HTERT RPE-1 (cell line): ENCODE data around the gene TRPM2.

Experiments
- in situ Hi-C: fragments of 300-500 bp; cut with MboI; formaldehyde crosslinking; loops from 4 replicates; pipeline ENCODE4 v1.14.3; 2020; ENCODE audit warnings: low sequenced_read_pairs

TRPM2 gene

DNA sequence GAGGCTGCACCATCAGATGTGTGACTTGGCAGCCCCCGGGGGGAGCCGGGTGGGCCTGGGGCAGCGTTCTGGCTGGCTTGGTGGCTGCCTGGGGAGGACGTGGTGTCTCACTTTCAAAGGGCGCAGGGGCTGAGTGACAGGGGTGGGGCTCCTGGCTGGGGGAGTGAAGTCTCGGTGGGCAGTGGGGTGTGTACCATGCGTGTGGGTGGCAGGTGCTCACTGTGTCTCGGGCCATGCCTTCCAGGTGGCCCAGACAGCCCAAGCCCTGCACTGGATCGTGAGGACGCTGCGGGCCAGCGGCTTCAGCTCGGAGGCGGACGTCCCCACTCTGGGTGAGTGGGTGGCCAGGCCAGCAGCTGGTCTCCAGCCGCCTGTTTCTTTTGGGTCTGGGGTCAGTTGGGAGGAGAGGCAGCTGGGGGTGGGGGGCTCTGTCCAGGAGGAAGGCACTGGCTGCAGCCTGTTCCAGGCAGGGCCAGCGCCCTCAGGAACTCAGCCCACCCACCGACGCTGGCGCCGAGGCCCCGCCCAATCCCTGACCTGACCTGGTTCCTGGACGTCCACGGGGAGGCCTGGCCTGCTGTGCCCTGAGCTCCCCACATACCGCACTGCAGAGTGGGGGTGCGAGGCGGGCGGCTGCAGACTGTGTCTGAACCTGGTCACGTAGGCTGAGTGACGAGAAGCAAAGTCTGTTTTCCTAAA lies 71.3 kb downstream of the TRPM2 start:
- in situ Hi-C loops: no loop called here

DNA sequence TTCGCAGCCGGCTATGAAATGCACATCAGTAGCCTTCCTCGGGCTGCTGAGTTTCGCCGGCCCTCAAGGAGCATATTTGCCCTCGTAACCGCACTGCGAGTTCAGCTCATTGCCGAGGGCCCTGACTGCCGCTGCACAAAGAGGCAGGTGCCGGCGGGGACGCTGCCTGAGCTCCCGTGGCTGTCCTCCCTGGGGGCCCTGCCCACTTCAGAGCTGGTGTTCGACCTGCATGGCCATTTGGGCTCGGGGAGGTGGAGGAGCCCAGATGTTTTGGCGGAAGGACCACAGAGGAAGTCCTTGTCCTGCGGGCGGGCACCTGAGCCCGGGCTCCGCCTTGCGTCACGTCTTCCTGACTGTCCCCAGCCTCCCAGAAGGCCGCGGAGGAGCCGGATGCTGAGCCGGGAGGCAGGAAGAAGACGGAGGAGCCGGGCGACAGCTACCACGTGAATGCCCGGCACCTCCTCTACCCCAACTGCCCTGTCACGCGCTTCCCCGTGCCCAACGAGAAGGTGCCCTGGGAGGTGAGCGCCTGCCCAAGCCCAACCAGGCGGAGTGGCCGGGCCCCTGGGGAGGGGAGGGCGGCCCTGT lies 72.0 kb downstream of the TRPM2 start:
- in situ Hi-C loops: no loop called here

DNA sequence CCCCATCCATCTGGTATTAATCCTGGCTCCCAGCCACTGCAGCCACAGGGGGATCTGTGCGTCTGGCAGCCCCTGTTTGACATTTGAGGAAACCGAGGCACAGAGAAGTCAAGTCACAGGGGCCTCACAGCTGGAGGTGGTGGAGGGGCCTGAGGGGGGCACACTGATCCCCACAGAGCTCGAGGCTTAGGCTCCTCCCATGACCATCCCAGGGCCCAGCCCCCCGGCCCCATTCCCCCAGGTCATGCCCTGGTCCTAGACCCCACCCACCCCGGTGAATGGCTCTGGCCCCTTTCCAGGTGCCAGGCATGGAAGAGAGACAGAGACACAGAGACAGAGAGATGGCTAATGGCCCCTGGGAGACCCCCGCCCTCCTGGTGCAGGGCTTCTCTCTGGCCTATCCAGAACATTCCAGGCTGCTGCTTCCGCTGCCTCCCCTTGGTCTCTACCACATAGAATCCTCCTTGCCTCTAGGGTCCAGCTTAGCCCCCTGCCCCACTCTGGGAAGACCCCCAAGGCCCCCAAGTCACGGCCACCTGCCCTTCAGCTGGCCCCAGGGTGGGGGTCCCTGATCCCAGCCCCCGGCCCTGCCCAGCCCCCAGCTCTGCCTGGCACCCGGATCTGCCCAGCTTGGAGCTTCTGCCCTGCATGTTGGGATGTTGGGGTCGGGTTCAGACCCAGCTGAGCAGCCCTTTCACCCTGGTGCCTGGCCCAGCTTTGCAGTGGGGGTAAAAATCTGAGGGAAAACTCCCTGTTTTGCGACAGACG lies 72.7 kb downstream of the TRPM2 start:
- in situ Hi-C loops: no loop called here

DNA sequence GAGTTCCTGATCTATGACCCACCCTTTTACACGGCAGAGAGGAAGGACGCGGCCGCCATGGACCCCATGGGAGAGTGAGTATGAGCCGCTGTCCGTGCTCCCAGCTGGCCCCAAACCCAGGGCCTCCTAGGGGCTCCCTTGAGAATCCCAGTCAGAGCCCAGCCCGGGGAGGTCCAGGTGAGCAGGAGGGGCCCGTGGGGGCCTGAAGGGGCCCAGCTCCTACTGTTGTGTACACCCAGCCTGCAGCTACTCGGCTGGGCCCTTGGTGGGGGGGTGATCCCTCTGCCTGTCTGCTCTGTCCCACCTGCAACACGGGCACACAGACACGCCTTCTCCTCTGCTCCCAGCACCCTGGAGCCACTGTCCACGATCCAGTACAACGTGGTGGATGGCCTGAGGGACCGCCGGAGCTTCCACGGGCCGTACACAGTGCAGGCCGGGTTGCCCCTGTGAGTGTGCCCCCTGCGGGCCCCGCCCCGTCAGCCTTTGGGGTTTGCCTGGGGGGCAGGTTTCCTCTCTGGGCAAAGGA lies 73.3 kb downstream of the TRPM2 start:
- in situ Hi-C loops: no loop called here

DNA sequence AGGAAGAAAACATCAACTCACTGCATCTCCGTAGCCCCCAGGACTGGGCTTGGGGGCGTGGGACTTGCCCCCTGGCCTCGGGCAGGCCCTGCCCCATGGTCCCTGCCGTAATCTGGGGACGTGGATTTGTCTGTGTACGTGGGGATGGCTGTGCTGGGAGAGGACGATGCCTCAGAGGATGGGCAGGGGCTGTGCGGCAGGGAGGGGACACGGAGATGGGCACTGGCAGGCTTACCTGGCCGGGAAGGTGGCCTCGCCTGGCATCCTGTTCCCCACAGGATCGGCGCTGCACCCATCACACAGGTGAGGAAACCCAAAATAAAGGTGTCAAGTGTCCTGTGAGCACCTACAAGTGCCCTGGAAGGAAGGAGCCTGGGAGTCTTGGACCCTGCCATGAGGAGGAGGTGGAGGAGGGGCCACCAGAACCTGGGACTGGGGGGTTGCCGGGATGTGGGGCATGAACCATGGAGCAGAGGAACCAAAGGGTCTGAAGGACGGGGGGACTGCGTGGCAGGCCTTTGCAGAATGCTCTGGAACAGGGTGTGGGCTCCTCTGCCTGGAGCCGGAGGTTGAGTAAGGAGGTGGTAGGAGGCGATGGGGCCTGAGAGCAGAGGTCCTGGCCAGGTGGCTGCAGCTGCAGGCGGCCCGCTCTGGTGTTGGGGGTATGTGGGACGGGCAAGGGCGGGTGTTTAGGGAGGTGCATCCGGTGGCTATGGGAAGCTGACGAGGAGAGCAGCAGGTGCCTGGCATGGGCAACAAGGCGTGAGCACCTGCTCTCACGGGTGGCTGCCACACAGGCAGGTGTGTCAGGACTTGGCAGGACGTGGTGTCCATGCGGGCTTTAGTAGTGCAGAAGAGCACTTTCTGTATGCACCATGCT lies 74.1 kb downstream of the TRPM2 start:
- in situ Hi-C loops: no loop called here

DNA sequence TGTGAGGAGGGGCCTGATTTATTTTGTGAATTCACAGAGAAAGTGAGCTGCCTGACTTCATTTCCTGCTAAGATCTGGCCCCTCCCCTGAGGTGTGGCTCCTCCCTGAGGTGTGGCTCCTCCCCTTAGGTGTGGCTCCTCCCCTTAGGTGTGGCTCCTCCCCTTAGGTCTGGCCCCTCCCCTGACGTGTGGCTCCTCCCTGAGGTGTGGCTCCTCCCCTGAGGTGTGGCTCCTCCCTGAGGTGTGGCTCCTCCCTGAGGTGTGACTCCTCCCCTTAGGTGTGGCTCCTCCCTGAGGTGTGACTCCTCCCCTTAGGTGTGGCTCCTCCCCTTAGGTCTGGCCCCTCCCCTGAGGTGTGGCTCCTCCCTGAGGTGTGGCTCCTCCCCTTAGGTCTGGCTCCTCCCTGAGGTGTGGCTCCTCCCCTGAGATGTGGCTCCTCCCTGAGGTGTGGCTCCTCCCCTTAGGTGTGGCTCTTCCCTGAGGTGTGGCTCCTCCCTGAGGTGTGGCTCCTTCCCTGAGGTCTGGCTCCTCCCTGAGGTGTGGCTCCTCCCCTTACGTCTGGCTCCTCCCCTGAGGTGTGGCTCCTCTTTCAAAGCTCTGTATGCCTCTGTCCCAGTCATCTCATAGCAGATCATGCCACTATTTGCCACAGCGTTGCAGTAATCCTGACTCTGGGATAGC lies 75.0 kb downstream of the TRPM2 start:
- in situ Hi-C loops: no loop called here

DNA sequence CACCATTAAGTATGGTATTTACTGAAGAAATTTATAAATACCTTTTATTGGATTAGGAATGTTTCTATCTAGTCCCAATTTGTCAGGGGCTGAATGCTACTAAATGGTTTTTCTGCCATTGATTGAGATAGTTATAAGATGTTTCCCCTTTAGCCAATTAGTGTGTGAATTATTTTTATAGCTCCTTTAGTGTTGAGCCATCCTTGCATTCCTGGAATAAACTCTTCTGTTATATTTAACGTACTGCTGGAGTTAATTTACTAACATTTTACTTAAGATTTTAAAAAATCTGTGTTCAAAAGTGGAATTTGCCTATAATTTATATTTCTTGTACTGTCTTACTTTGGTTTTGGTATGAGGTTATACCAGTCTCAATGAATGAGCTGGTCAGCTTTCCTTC lies 76.5 kb downstream of the TRPM2 start:
- in situ Hi-C loops: no loop called here

DNA sequence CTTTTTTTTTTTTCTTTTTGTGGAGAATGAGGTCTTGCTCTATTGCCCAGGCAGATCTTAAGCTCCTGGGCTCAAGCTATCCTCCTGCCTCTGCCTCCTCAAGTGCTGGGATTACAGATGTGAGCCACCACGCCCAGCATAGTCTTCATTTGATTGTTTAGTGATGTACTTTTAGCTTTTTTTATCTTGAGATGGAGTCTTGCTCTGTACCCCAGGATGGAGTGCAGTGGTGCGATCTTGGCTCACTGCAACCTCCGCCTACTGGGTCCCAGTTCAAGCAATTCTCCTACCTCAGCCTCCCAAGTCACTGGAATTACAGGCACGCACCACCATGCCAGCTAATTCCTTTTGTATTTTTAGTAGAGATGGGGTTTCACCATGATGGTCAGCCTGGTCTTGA lies 77.9 kb downstream of the TRPM2 start:
- in situ Hi-C loops: no loop called here

DNA sequence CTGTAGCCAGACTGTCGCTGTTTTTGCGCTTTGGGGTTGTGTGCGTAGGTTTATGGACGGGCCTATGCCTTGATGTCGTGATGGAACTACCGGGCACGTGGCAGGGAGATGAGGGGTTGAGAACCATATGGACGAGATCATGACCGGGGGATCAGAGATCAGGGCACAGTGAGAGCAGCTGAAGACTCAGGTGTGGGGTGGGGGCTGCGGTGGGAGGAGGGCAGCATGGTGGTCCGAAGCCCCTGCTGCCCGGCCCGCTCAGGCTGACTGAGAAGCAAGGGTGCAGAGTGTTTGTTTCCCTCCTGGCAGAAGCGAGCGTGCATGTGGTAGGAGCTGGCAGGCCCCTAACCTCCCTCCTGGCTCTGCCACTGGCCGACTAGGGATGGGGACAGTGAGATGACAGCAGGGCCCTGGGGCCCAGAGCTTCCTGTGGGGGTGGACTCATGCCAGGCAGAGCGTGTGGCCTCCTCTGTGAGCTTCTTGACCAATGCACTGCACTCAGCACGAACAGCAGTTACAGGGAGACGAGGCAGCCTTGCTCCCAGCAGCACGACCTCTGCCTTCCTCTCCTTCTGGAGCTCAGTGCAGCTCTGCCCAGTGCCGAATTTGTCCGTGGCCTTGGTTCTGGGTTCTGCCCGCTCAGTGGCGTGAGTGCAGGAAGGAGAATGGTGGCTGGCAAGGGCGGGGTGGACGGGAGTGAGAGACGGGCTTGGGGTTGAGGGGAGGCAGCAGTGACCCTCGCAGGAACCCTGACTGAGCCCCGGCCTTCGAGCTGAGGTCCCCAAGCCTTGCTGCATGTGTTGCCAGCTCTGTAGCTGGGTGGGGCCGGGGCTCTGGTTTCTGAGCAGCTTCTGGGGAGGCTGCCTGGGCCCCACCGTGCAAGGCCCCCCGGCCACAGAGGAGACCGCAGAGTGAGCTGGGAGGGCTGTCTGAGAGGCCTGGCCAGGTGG lies 79.7 kb downstream of the TRPM2 start:
- in situ Hi-C loops: no loop called here

DNA sequence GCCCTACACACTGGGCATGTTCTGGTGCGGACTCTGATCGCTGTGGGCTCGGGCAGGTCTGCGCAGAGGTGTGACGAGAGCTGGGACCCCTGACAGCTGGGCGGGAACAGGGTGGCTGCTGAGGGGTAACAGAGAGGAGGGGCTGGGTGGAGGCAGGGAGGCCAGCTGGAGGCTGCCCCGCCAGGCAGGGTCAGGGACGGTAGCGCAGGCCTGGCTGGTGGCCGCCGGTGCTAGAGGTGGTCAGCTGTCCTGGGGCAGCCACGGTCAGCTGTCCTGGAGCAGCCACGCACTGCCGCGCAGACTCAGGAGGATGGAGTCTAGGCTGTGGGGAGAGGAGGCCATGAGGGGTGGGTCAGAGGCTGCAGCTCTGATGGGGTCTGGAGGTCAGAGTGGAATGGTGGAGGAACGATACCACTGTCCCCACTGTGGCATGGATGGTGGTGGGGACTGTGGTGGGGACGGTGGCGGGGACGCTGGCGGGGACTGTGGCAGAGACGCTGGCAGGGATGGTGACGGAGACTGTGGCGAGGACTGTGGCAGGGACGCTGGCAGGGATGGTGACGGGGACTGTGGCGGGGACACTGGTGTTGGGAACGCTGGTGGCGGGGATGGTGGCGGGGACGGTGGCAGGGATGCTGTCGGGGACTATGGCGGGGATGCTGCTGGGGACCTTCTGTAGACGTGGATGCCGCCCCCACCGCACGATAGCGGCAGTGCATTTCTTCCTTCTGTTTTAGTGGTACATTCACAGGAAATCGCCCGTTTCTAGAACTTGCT lies 80.6 kb downstream of the TRPM2 start:
- in situ Hi-C loops: no loop called here

DNA sequence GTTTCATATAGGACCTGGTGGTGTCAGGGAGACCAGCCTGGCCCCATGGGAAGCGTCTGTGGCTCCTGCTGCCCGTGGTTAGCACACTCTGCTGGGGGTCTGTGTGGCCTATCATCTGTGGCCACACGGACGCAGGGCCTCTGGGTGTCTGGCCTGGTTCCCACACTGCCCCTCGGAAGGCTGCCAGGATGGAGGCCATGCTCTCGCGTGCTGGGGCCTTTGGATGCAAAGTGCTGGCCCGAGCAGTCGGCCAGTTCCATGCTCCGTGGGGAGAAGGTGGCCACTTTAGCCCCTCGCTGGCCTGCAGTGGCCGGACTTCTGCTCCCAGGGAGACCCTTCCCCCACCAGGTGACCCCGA lies 81.1 kb downstream of the TRPM2 start:
- in situ Hi-C loops: no loop called here

DNA sequence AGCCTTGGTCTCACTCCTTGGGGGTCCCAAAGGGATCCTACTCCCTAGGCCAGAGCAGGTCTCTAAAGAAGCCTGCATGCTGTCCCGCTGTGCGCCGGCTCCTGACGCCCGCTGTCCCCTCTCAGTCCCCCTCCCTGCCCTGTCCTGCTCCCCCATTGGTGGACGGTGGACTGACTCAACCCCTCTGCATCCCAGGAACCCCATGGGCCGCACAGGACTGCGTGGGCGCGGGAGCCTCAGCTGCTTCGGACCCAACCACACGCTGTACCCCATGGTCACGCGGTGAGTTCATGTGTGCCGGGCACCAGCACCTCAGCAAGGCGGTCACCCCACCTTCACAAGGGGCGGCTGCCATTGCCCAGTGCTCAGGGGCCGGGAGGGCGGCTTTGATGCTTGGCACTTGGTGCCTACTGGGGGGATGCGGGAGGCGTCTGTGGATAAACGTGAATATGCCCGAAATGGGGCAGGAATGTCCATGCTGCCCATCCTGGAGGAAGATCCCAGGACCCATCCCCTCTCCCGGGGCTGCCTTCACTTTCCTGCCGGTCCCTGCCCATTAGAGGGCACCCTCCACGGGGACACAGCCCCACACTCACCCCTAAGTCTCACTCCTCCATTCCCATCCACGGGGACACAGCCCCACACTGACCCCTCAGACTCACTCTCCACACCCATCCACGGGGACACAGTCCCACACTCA lies 81.7 kb downstream of the TRPM2 start:
- in situ Hi-C loops: no loop called here

DNA sequence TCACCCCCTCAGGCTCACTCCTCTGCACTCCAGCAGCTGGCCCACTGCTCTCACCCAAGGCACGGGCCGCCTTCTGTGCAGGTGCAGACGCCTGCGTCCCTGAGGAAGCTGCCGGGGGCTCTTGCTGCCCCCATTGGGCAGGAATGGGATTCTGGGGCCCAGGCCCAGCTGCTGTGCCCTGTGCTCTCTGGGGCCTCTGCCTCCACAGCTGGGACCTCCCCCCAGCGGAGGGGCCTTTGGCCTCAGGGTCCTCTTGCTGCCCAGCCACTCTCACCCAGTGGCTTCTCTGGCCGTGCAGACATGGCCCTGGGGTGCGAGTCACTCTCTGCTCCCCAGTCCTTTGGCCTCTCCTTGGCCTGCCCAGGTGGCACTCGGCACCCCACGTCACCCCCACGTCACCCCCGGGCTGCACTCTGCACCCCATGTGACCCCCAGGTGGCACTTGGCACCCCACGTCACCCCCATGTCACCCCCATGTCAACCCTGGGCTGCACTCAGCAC lies 82.7 kb downstream of the TRPM2 start:
- in situ Hi-C loops: no loop called here

DNA sequence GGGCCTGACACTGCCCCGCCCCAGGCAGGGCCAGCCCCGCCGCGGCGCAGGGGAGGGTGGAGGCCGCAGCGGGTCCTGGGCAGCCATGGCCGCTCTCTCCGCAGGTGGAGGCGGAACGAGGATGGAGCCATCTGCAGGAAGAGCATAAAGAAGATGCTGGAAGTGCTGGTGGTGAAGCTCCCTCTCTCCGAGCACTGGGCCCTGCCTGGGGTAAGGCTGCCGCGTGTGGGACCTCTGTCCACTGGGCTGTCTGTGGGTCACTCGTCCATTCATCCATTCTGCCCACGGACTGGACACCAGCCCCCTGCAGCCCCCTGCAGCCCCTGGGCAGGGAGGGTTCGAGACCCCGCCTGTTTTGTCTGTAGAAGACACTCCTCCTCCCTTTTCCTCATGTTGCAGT lies 83.5 kb downstream of the TRPM2 start:
- in situ Hi-C loops: no loop called here

DNA sequence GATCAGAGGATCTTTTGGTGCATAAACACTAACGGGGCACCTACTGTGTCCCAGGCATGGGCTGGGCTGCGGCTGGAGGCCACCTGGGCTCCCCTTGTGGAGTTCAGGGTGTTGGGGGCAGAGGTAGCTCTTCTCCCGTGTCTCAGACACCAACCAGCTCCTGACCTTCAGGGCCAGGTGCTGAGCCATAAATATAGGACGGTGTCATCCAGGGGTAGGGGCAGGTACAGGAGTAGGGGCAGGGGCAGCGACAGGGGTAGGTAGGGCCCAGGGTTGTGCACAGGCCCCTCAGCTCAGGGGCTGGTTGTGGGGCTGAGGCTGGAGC lies 83.9 kb downstream of the TRPM2 start:
- in situ Hi-C loops: no loop called here

DNA sequence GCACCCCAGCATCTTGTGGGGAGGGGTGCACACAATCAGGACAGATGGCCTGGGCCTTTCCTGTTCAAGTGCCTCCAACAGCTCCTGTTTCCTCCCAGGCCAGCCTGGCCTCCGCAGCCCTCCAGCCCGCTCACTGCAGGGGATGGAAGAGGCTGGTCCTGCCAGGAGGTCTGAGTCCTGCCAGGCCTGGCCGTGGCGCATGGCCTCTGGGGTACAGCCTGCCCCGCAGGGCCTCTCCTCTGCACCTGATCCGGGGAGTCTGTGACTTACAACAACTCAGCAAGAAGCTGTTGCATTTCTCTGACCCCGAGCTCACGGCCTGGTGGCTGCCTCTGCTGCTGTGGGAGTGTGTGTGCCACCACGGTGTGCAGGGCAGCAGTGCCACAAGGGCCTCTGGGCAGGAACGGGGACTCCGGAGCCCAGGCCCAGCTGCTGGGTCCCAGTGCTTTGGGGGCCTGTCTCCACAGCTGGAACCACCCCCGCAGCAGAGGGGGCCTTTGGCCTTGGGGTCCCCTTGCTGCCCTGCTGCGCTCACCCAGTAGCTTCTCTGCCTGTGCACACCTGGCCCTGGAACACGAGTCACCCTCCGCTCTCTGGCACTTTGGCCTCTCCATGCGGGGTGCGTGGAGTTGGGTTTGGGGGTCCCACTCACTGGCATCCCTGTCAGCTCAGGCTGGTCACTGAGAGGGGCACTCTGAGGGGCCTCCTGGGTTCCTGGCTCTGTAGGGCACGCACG lies 84.4 kb downstream of the TRPM2 start:
- in situ Hi-C loops: no loop called here

DNA sequence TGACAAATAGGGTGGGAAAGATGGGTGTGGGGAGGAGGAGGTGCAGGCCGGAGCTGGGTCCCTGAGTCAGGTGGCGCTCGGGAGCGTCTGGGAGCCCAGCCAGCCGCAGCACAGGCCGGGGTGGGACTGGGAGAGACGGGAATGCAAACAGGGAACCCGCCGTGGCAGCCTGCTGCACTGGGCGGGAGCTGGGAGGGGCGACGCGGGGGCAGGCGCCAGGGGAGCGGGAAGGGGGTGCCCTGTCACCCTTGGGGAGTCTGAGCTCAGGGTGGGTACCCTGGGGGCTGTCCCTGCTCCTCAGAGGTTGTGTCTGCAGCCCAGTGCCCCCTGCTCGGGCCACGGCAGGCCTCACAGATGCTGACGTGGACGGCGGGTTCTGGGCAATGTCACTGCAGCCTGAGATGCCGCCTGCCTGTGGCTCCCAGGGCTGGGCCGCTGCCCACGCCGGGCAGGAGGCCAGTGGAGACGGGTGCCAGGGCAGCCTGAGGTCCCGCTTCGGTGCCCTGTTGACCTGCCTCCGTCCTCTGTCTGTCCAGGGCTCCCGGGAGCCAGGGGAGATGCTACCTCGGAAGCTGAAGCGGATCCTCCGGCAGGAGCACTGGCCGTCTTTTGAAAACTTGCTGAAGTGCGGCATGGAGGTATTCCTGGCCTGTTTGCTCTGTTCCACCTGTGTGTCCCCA lies 85.2 kb downstream of the TRPM2 start:
- in situ Hi-C loops: no loop called here
